ENCODE measurements around the gene AP3S1. TPM values are rescaled to one million over a fixed set of nuclear protein-coding genes. Genes with fewer than 3 reads are reported as not detected.
A peak's percentile ranks its signal among the peaks of the same experiment; 100 is the strongest.
"Not testable (repeated sequence)": the region's sequence is repeated elsewhere in the genome, so short reads cannot be mapped to it uniquely, and the experiment has no call there.

The AP3S1 gene
- total RNA-seq, 3 donors from 2014 or later: 42.0 to 53.0 (median 48.5) TPM

GRCh38 chr5:115815006-115815692 is 26.6 kb upstream of the AP3S1 start:
- H3K27me3 Mint-ChIP-seq (ENCODE audit: low read depth): peaks cover 63% of the 10 kb centered on the region
- peaks cover 17% of the 10 kb centered on the region for H3K4me1 Mint-ChIP-seq (ENCODE audit: low read depth)
- no peaks in the 10 kb centered on the region for H3K36me3 Mint-ChIP-seq (ENCODE audit: insufficient read depth)
- peak overlapping the region; percentile 33 for H3K4me3 Mint-ChIP-seq
- no peaks in the 10 kb centered on the region for H3K9me3 Mint-ChIP-seq
- DNase-seq (no peak), ATAC-seq (no peak)

DNA sequence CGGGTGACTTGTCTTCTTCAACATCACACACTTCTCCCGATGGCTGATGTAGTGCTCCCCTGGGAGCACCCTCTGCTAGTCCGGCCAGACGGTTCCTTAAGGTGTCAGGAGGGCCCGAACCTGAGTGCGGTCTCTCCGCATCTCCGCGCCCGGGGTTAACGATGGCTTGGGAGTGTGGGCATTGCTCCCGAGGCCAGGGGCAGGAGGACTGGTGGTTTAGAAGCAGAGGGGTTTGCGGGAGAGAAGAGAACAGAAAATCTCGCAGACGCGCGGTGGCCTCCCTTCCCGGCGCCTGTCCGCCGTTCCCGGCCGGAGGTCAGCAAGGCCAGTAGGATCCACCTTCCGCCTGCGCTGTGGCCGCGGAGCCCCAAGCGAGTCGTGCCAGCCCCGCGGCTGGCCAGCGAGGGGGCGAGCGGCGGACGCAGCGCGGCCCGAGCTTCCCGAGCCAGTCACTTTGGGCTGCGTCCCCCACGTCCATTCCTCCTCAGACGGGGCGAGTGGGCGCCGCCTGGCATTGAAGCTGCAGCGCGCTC is 26.0 kb upstream of the AP3S1 start:
- DNase-seq: no peak
- Mint-ChIP-seq H3K27me3 (ENCODE audit: low read depth) (peaks cover 66% of the 10 kb centered on the region), H3K4me1 (ENCODE audit: low read depth) (peaks cover 17% of the 10 kb centered on the region), H3K36me3 (ENCODE audit: insufficient read depth) (no peaks in the 10 kb centered on the region), H3K9me3 (no peaks in the 10 kb centered on the region), H3K4me3 (peak overlapping the region; percentile 64)
- peak; percentile 17 to 22 for ATAC-seq

- no peak for DNase-seq
- Mint-ChIP-seq H3K36me3 (ENCODE audit: insufficient read depth) (no peaks in the 10 kb centered on the region), H3K9me3 (no peaks in the 10 kb centered on the region), H3K4me1 (ENCODE audit: low read depth) (peaks cover 17% of the 10 kb centered on the region), H3K27me3 (ENCODE audit: low read depth) (peaks cover 68% of the 10 kb centered on the region), H3K4me3 (peak within 1 kb of the TSS; percentile 64)
- peak; percentile 70 to 81 for ATAC-seq
These were observed 25.3 kb upstream of the AP3S1 start, which contains the start of gene CDO1 for GRCh38 chr5:115816226-115817081. CDO1 (minus strand) TSS chr5:115816659; CDS start chr5:115816397, 262 bp downstream.

DNA sequence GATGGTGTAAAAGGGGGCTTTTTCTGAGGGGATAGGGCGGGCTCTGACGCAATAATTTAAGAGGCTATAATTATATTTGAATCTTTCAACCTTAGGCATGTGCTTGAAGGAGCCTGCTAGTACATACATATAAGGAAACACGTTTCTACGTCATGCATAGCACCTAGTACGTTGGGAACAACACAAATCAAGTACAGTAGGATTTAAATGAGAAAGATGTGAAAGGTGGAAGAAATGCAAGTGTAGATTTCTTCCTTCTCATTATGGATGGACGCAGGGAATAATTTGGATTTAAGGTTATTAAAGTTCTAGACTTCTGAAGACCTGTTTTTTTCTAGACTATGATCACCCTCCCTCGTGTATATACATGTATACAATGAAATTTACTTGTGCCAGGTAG is 24.3 kb upstream of the AP3S1 start:
- H3K4me3 Mint-ChIP-seq: no peak overlapping the region
- no peaks in the 10 kb centered on the region for H3K36me3 Mint-ChIP-seq (ENCODE audit: insufficient read depth)
- DNase-seq (no peak), ATAC-seq (no peak)
- peaks cover 63% of the 10 kb centered on the region for H3K27me3 Mint-ChIP-seq (ENCODE audit: low read depth)
- peaks cover 17% of the 10 kb centered on the region for H3K4me1 Mint-ChIP-seq (ENCODE audit: low read depth)
- H3K9me3 Mint-ChIP-seq: no peaks in the 10 kb centered on the region

DNA sequence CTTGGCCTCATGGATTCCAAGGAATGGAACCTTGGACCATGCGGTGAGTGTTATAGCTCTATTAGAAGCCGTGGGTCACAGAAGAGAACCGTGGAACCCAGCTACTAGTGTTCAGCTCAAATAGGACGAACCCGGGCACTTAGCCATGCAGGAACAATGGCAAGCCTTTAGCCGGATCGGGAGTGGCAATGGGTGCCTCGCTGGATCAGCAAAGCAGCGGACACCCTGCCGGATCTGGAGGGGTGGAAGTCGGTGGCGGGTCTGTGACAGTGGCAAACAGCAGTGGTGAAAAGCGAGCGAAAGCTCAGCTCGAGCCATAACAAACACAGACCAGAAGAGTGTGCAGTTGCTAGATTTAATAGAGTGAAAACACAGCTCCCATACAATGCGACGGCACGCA is 22.9 kb upstream of the AP3S1 start:
- H3K9me3 Mint-ChIP-seq: no peaks in the 10 kb centered on the region

GRCh38 chr5:115820846-115821245 is 20.9 kb upstream of the AP3S1 start:
- no peaks in the 10 kb centered on the region for H3K36me3 Mint-ChIP-seq (ENCODE audit: insufficient read depth)
- peaks cover 5% of the 10 kb centered on the region for H3K9me3 Mint-ChIP-seq
- H3K27me3 Mint-ChIP-seq (ENCODE audit: low read depth): peaks cover 38% of the 10 kb centered on the region
- peaks cover 7% of the 10 kb centered on the region for H3K4me1 Mint-ChIP-seq (ENCODE audit: low read depth)
- no peak overlapping the region for H3K4me3 Mint-ChIP-seq
- no peak for ATAC-seq
- DNase-seq: no peak

More for the DNA sequence above, 22.9 kb upstream of the AP3S1 start:
- no peaks in the 10 kb centered on the region for H3K36me3 Mint-ChIP-seq (ENCODE audit: insufficient read depth)
- no peak for DNase-seq
- ATAC-seq: no peak
- peaks cover 57% of the 10 kb centered on the region for H3K27me3 Mint-ChIP-seq (ENCODE audit: low read depth)
- peaks cover 17% of the 10 kb centered on the region for H3K4me1 Mint-ChIP-seq (ENCODE audit: low read depth)
- H3K4me3 Mint-ChIP-seq: no peak overlapping the region

DNA sequence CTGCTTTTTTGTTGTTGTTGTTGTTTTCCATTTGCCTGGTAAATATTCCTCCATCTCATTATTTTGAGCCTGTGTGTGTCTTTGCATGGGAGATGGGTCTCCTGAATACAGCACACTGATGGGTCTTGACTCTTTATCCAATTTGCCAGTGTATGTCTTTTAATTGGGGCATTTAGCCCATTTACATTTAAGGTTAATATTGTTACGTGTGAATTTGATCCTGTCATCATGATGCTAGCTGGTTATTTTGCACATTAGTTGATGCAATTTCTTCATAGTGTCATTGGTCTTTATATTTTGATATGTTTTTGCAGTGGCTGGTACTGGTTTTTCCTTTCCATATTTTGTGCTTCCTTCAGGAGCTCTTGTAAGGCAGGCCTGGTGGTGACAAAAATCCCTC is 16.8 kb upstream of the AP3S1 start:
- DNase-seq; H3K4me1 Mint-ChIP-seq (ENCODE audit: low read depth): not testable (repeated sequence)
- H3K9me3 Mint-ChIP-seq: peaks cover 12% of the 10 kb centered on the region

GRCh38 chr5:115825948-115826347 is 15.8 kb upstream of the AP3S1 start:
- H3K36me3 Mint-ChIP-seq (ENCODE audit: insufficient read depth): peaks cover 13% of the 10 kb centered on the region
- peaks cover 5% of the 10 kb centered on the region for H3K27me3 Mint-ChIP-seq (ENCODE audit: low read depth)
- H3K9me3 Mint-ChIP-seq: peaks cover 12% of the 10 kb centered on the region
- no peak overlapping the region for H3K4me3 Mint-ChIP-seq
- DNase-seq (no peak), ATAC-seq (no peak)
- H3K4me1 Mint-ChIP-seq (ENCODE audit: low read depth): no peaks in the 10 kb centered on the region

More for the DNA sequence above, 16.8 kb upstream of the AP3S1 start:
- Mint-ChIP-seq H3K36me3 (ENCODE audit: insufficient read depth) (peaks cover 13% of the 10 kb centered on the region), H3K27me3 (ENCODE audit: low read depth) (peaks cover 12% of the 10 kb centered on the region)
- H3K4me3 Mint-ChIP-seq, ATAC-seq: not testable (repeated sequence)

GRCh38 chr5:115829913-115830312 is 11.8 kb upstream of the AP3S1 start:
- ATAC-seq (no peak), DNase-seq (no peak)
- H3K4me1 Mint-ChIP-seq (ENCODE audit: low read depth): peaks cover 5% of the 10 kb centered on the region
- peaks cover 31% of the 10 kb centered on the region for H3K36me3 Mint-ChIP-seq (ENCODE audit: insufficient read depth)
- H3K9me3 Mint-ChIP-seq: peaks cover 12% of the 10 kb centered on the region
- H3K4me3 Mint-ChIP-seq: no peak overlapping the region
- no peaks in the 10 kb centered on the region for H3K27me3 Mint-ChIP-seq (ENCODE audit: low read depth)

GRCh38 chr5:115831163-115831768 is 10.5 kb upstream of the AP3S1 start:
- no peak for ATAC-seq
- Mint-ChIP-seq H3K27me3 (ENCODE audit: low read depth) (no peaks in the 10 kb centered on the region), H3K4me1 (ENCODE audit: low read depth) (peaks cover 7% of the 10 kb centered on the region), H3K4me3 (no peak overlapping the region), H3K36me3 (ENCODE audit: insufficient read depth) (peaks cover 44% of the 10 kb centered on the region), H3K9me3 (peaks cover 7% of the 10 kb centered on the region)
- peak; percentile 5 for DNase-seq

DNA sequence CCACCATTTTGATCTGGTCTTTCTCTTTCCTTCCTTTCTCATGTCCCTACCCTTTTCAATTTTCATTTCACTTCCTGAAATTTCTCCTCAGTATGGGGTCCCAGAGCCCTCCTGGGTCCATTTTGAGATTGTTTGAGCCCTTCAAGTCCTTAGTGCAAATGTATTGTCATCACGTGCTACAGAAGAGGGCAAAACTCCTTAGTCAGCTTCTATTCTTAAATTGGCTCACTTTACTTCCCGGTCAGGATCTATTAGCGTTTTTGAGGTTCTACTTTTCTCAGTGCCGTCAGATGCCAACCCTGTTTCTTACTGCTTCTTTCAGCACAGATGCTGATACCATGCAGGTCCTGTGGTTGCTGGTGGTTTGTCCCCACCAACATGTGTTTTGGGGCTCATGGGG is 6.3 kb upstream of the AP3S1 start:
- ATAC-seq (no peak), DNase-seq (no peak)
- Mint-ChIP-seq H3K4me3 (no peak overlapping the region), H3K4me1 (ENCODE audit: low read depth) (peaks cover 34% of the 10 kb centered on the region), H3K9me3 (no peaks in the 10 kb centered on the region), H3K27me3 (ENCODE audit: low read depth) (no peaks in the 10 kb centered on the region), H3K36me3 (ENCODE audit: insufficient read depth) (peaks cover 45% of the 10 kb centered on the region)

- H3K4me3 Mint-ChIP-seq: peak overlapping the region; percentile 96
- peak; percentile 5 for DNase-seq
- H3K27me3 Mint-ChIP-seq (ENCODE audit: low read depth): no peaks in the 10 kb centered on the region
- peaks cover 33% of the 10 kb centered on the region for H3K36me3 Mint-ChIP-seq (ENCODE audit: insufficient read depth)
- ATAC-seq: no peak
- H3K9me3 Mint-ChIP-seq: no peaks in the 10 kb centered on the region
- peaks cover 52% of the 10 kb centered on the region for H3K4me1 Mint-ChIP-seq (ENCODE audit: low read depth)
These were observed 2.7 kb upstream of the AP3S1 start for GRCh38 chr5:115838885-115839518.

GRCh38 chr5:115840873-115841272 is 862 bp upstream of the AP3S1 start:
- Mint-ChIP-seq H3K9me3 (no peaks in the 10 kb centered on the region), H3K36me3 (ENCODE audit: insufficient read depth) (peaks cover 17% of the 10 kb centered on the region), H3K4me1 (ENCODE audit: low read depth) (peaks cover 57% of the 10 kb centered on the region), H3K27me3 (ENCODE audit: low read depth) (no peaks in the 10 kb centered on the region), H3K4me3 (peak overlapping the region; percentile 96)
- DNase-seq (no peak), ATAC-seq (no peak)

Measured in activated T-cell treated with anti-CD3 and anti-CD28 coated beads, Interleukin-2, amount 50 U/mL, for 4 hours (primary cell).